PC-3 (cell line): ENCODE results near the gene ARHGAP24.

Experiments
- EZH2 ChIP-seq: fragments of 300-600 bp; sonication (generic); IDR thresholded peaks from one replicate; pipeline ENCODE4 v1.6.1; 2017; ENCODE audit warnings: antibody characterized with exemption, mild to moderate bottlenecking, low read length; ENCODE audit not compliant: unreplicated experiment
- EZH2phosphoT487 ChIP-seq: fragments of 300-600 bp; sonication (generic); IDR thresholded peaks from 2 replicates; pipeline ENCODE4 v1.6.1; 2018; ENCODE audit warnings: mild to moderate bottlenecking, antibody characterized with exemption, low read length, borderline replicate concordance
- TF ChIP-seq, protein P1 (sequence below): fragments of 300-600 bp; sonication (generic); conservative IDR thresholded peaks from 2 replicates; pipeline ENCODE4 v1.5.1; 2017; ENCODE audit warnings: antibody characterized with exemption, low read depth, mild to moderate bottlenecking, low read length

DNA sequence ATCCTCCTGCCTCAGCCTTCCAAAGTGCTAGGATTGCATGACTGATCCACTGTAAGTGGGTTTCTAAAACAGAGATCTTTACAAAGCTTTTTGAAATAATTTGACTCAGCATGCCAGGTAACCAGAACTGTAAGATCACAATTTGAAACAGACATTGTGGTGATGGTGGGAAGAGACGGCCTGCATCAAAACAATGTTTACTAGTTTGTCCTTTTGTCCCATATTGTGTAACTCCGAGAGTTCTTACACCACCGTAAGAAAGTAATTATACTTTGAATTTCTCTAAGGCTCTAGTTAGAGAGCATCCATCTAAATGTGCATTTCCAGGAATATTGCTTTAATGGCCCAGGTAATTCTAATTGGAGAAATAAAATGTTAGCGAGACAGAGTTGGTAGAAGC is 594 bp upstream of the ARHGAP24 start:
- TF ChIP-seq, protein P1, sequence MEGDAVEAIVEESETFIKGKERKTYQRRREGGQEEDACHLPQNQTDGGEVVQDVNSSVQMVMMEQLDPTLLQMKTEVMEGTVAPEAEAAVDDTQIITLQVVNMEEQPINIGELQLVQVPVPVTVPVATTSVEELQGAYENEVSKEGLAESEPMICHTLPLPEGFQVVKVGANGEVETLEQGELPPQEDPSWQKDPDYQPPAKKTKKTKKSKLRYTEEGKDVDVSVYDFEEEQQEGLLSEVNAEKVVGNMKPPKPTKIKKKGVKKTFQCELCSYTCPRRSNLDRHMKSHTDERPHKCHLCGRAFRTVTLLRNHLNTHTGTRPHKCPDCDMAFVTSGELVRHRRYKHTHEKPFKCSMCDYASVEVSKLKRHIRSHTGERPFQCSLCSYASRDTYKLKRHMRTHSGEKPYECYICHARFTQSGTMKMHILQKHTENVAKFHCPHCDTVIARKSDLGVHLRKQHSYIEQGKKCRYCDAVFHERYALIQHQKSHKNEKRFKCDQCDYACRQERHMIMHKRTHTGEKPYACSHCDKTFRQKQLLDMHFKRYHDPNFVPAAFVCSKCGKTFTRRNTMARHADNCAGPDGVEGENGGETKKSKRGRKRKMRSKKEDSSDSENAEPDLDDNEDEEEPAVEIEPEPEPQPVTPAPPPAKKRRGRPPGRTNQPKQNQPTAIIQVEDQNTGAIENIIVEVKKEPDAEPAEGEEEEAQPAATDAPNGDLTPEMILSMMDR = no peak
- no peak for TF ChIP-seq EZH2phosphoT487
- TF ChIP-seq EZH2 = no peak
